Measurements from ENCODE around the gene OGT. TPM values are rescaled to one million over a fixed set of nuclear protein-coding genes. Genes with fewer than 3 reads are reported as not detected.

OGT gene
- total and polyA plus RNA-seq, 4 donors, result 10.1 to 272 (median 148) TPM

DNA sequence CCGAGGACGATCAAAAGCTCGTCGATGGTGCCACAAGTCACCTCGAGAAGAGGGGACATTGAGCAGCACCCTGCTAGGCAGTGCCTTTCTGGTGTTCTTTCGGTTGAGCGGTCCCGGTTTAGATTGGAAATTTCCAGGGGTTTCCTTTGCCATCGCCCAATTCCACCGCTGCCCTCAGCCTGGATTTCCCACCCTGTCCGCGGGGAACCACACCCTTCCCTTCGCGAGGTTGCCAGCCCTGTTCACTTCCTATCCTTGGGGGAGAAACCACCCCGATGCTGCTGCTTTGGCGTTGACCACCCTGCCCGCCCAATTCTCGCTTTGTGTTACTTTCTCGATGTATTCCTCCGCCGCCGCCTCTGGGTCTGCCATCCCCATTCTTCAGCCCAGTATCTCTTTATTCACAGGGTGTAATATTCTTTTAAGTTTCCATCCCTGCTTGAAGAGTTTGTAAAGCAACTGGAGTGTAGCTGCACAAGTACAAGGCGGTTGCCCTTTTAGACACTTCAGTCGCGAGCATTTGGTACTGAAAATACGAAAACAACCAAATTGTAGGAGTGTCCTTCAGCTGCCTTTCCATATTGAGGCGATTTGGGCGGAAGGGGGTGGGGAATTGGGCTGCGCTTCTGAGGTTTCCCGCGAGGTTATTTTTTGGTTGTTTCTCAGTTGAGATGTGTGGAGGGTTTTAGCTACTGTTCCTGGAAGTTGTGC lies 1.1 kb downstream of the OGT start:
- Histone ChIP-seq H3K4me3 (ENCODE audit: low read length in 2 of 2) (peak overlapping the region; percentile 53 to 88), H3K9me3 (ENCODE audit: control insufficient read depth, low read length) (no peaks in the 10 kb centered on the region), H3K27me3 (ENCODE audit: control insufficient read depth in 1 of 2, insufficient read depth in 2 of 2, low read length in 1 of 2) (no peaks in the 10 kb centered on the region), H3K36me3 (ENCODE audit: control insufficient read depth in 1 of 2, insufficient read depth in 2 of 2, low read length in 1 of 2) (no peaks in the 10 kb centered on the region), H3K27ac (ENCODE audit: low read depth in 1 of 2, low read length in 2 of 2) (peak overlapping the region; percentile 19 to 86), H3K4me1 (ENCODE audit: control insufficient read depth in 1 of 2, insufficient read depth in 2 of 2, low read length in 2 of 2) (no peaks in the 10 kb centered on the region)
- intact Hi-C loops (cut with DNase I), result no loop called here
- ATAC-seq (ENCODE audit: low FRiP score) (peak; percentile 67), DNase-seq (peak in 1 of 2 donors; percentile 68)
- WGBS, 2 donors, result 0 to 27% methylated on average over 31 of the region's 31 CpGs

- WGBS, 2 donors, result 1 to 27% methylated on average over 9 of the region's 9 CpGs
- ATAC-seq (ENCODE audit: low FRiP score), result no peak
These were observed 2.1 kb downstream of the OGT start for GRCh38 chrX:71534773-71535544.

DNA sequence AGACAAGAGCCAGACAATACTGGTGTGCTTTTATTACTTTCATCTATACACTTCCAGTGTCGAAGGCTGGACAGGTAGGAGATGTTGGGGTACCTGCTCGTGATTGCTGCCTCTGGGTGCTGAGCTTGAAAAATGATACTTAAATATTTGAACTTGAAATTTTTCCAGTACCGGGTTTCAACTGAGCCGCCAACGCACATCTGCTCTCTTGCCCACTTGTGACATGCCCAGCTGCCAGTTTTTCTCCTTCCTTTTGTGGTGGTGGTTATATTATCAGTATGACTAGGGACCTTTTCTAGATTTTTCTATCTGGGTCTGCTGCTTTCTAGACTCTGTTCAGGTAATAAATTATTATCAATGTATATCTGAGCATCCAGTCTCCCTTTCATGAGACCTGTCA lies 3.4 kb downstream of the OGT start:
- no peaks in the 10 kb centered on the region for H3K36me3 ChIP-seq (ENCODE audit: control insufficient read depth in 1 of 2, insufficient read depth in 2 of 2, low read length in 1 of 2)
- peak overlapping the region; percentile 44 to 48 for H3K4me3 ChIP-seq (ENCODE audit: low read length in 2 of 2)
- intact Hi-C loops (cut with DNase I), result no loop called here
- no peaks in the 10 kb centered on the region for H3K27me3 ChIP-seq (ENCODE audit: control insufficient read depth in 1 of 2, insufficient read depth in 2 of 2, low read length in 1 of 2)
- H3K27ac ChIP-seq (ENCODE audit: low read depth in 1 of 2, low read length in 2 of 2), result no peak overlapping the region
- no peak for ATAC-seq (ENCODE audit: low FRiP score)
- 3 to 47% methylated on average over 5 of the region's 5 CpGs for WGBS, 2 donors
- no peak for DNase-seq
- H3K4me1 ChIP-seq (ENCODE audit: control insufficient read depth in 1 of 2, insufficient read depth in 2 of 2, low read length in 2 of 2), result no peaks in the 10 kb centered on the region
- H3K9me3 ChIP-seq (ENCODE audit: control insufficient read depth, low read length), result no peaks in the 10 kb centered on the region

More at GRCh38 chrX:71534773-71535544, 2.1 kb downstream of the OGT start:
- intact Hi-C loops (cut with DNase I), result no loop called here
- Histone ChIP-seq H3K9me3 (ENCODE audit: control insufficient read depth, low read length) (no peaks in the 10 kb centered on the region), H3K4me1 (ENCODE audit: control insufficient read depth in 1 of 2, insufficient read depth in 2 of 2, low read length in 2 of 2) (no peaks in the 10 kb centered on the region), H3K4me3 (ENCODE audit: low read length in 2 of 2) (peak overlapping the region; percentile 53 to 88), H3K36me3 (ENCODE audit: control insufficient read depth in 1 of 2, insufficient read depth in 2 of 2, low read length in 1 of 2) (no peaks in the 10 kb centered on the region), H3K27me3 (ENCODE audit: control insufficient read depth in 1 of 2, insufficient read depth in 2 of 2, low read length in 1 of 2) (no peaks in the 10 kb centered on the region), H3K27ac (ENCODE audit: low read depth in 1 of 2, low read length in 2 of 2) (no peak overlapping the region)
- DNase-seq, result no peak

- no peak for ATAC-seq (ENCODE audit: low FRiP score)
- Histone ChIP-seq H3K4me1 (ENCODE audit: control insufficient read depth in 1 of 2, insufficient read depth in 2 of 2, low read length in 2 of 2) (peaks cover 0 to 3% of the 10 kb centered on the region in 2 donors), H3K36me3 (ENCODE audit: control insufficient read depth in 1 of 2, insufficient read depth in 2 of 2, low read length in 1 of 2) (no peaks in the 10 kb centered on the region), H3K27ac (ENCODE audit: low read depth in 1 of 2, low read length in 2 of 2) (no peak overlapping the region), H3K9me3 (ENCODE audit: control insufficient read depth, low read length) (no peaks in the 10 kb centered on the region), H3K4me3 (ENCODE audit: low read length in 2 of 2) (no peak overlapping the region), H3K27me3 (ENCODE audit: control insufficient read depth in 1 of 2, insufficient read depth in 2 of 2, low read length in 1 of 2) (no peaks in the 10 kb centered on the region)
- WGBS, 2 donors, result 76 to 79% methylated on average over 9 of the region's 9 CpGs
- DNase-seq, result no peak
- intact Hi-C loops (cut with DNase I), result no loop called here
These were observed 4.8 kb downstream of the OGT start for GRCh38 chrX:71537743-71538142.

DNA sequence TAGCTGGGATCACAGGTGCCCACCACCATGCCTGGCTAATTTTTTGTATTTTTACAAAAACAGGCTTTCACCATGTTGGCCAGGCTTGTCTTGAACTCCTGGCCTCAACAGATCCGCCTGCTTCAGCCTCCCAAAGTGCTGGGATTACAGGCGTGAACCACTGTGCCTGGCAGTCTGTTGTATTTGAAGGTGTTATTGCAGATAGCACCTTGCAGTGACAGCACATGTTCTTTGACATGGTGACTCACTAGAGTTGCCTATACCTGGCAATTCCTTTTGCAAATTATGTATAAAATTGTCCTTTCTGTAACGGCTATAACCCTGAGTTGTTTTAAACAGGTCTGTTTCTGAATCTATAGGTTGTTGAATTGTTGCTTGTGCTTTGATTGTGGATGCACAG lies 7.9 kb downstream of the OGT start:
- WGBS, 2 donors, result 53 to 67% methylated on average over 3 of the region's 3 CpGs
- Histone ChIP-seq H3K27ac (ENCODE audit: low read depth in 1 of 2, low read length in 2 of 2) (no peak overlapping the region), H3K36me3 (ENCODE audit: control insufficient read depth in 1 of 2, insufficient read depth in 2 of 2, low read length in 1 of 2) (no peaks in the 10 kb centered on the region), H3K27me3 (ENCODE audit: control insufficient read depth in 1 of 2, insufficient read depth in 2 of 2, low read length in 1 of 2) (no peaks in the 10 kb centered on the region), H3K4me3 (ENCODE audit: low read length in 2 of 2) (no peak overlapping the region), H3K4me1 (ENCODE audit: control insufficient read depth in 1 of 2, insufficient read depth in 2 of 2, low read length in 2 of 2) (peaks cover 0 to 3% of the 10 kb centered on the region in 2 donors), H3K9me3 (ENCODE audit: control insufficient read depth, low read length) (no peaks in the 10 kb centered on the region)
- DNase-seq (no peak), ATAC-seq (ENCODE audit: low FRiP score) (no peak)
- intact Hi-C loops (cut with DNase I), result no loop called here

GRCh38 chrX:71541210-71542022 lies 8.5 kb downstream of the OGT start:
- Histone ChIP-seq H3K4me1 (ENCODE audit: control insufficient read depth in 1 of 2, insufficient read depth in 2 of 2, low read length in 2 of 2) (peaks cover 0 to 3% of the 10 kb centered on the region in 2 donors), H3K27me3 (ENCODE audit: control insufficient read depth in 1 of 2, insufficient read depth in 2 of 2, low read length in 1 of 2) (no peaks in the 10 kb centered on the region), H3K4me3 (ENCODE audit: low read length in 2 of 2) (no peak overlapping the region), H3K27ac (ENCODE audit: low read depth in 1 of 2, low read length in 2 of 2) (no peak overlapping the region), H3K9me3 (ENCODE audit: control insufficient read depth, low read length) (no peaks in the 10 kb centered on the region), H3K36me3 (ENCODE audit: control insufficient read depth in 1 of 2, insufficient read depth in 2 of 2, low read length in 1 of 2) (no peaks in the 10 kb centered on the region)
- WGBS, 2 donors, result 40 to 60% methylated on average over 8 of the region's 8 CpGs
- ATAC-seq (ENCODE audit: low FRiP score) (no peak), DNase-seq (no peak)
- intact Hi-C loops (cut with DNase I), result no loop called here

DNA sequence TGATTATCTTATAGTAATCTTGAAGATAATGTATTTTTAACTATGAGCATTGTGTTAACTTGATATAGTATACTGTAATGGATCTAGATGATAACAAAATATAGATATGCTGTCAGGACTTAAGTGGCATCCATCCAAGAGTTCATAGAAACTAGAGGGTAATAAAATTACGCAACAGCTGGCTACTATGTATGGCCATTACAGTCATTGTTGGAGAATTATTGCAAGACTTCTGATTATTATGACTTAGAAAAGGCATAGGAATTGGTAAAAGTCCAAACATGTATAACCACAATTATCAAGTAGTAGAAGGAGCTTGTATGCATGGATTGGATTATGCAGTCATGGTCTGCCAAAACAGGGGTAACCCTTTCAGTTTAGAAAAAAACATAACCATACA lies 9.5 kb downstream of the OGT start:
- intact Hi-C loops (cut with DNase I), result no loop called here
- no peak for ATAC-seq (ENCODE audit: low FRiP score)
- H3K4me3 ChIP-seq (ENCODE audit: low read length in 2 of 2), result no peak overlapping the region
- H3K4me1 ChIP-seq (ENCODE audit: control insufficient read depth in 1 of 2, insufficient read depth in 2 of 2, low read length in 2 of 2), result peaks cover 0 to 3% of the 10 kb centered on the region in 2 donors
- WGBS, 2 donors, result 65 to 78% methylated on average over 1 of the region's 1 CpG
- H3K27ac ChIP-seq (ENCODE audit: low read depth in 1 of 2, low read length in 2 of 2), result no peak overlapping the region
- peaks cover 0 to 2% of the 10 kb centered on the region in 2 donors for H3K36me3 ChIP-seq (ENCODE audit: control insufficient read depth in 1 of 2, insufficient read depth in 2 of 2, low read length in 1 of 2)
- H3K27me3 ChIP-seq (ENCODE audit: control insufficient read depth in 1 of 2, insufficient read depth in 2 of 2, low read length in 1 of 2), result no peaks in the 10 kb centered on the region
- no peak for DNase-seq
- no peaks in the 10 kb centered on the region for H3K9me3 ChIP-seq (ENCODE audit: control insufficient read depth, low read length)

- H3K9me3 ChIP-seq (ENCODE audit: control insufficient read depth, low read length), result no peaks in the 10 kb centered on the region
- no peak for DNase-seq
- peaks cover 0 to 2% of the 10 kb centered on the region in 2 donors for H3K36me3 ChIP-seq (ENCODE audit: control insufficient read depth in 1 of 2, insufficient read depth in 2 of 2, low read length in 1 of 2)
- H3K4me1 ChIP-seq (ENCODE audit: control insufficient read depth in 1 of 2, insufficient read depth in 2 of 2, low read length in 2 of 2), result peaks cover 0 to 3% of the 10 kb centered on the region in 2 donors
- WGBS, 2 donors, result 66 to 78% methylated on average over 2 of the region's 2 CpGs
- no peak overlapping the region for H3K27ac ChIP-seq (ENCODE audit: low read depth in 1 of 2, low read length in 2 of 2)
- no peak overlapping the region for H3K4me3 ChIP-seq (ENCODE audit: low read length in 2 of 2)
- intact Hi-C loops (cut with DNase I), result no loop called here
- H3K27me3 ChIP-seq (ENCODE audit: control insufficient read depth in 1 of 2, insufficient read depth in 2 of 2, low read length in 1 of 2), result no peaks in the 10 kb centered on the region
- ATAC-seq (ENCODE audit: low FRiP score), result no peak
These were observed 9.9 kb downstream of the OGT start for GRCh38 chrX:71542825-71543224.

Data from aorta (tissue), 5 donors.